Activated T-cell treated with anti-CD3 and anti-CD28 coated beads, Interleukin-2, amount 50 U/mL, for 24 hours (primary cell): Measurements from ENCODE around the gene PARD3.
"Not testable (repeated sequence)": the region's sequence is repeated elsewhere in the genome, so short reads cannot be mapped to it uniquely, and the experiment has no call there.

ENCODE experiments used
- DNase-seq: peaks from one replicate; pipeline ENCODE4 v3.0.0-alpha.2; 2020
- H3K27ac Mint-ChIP-seq: 2 replicates; pipeline ENCODE4 v1.8.0; 2020; ENCODE audit warnings: mild to moderate bottlenecking, mixed read lengths
- H3K27me3 Mint-ChIP-seq: 2 replicates; pipeline ENCODE4 v1.8.0; 2020; ENCODE audit warnings: mixed read lengths
- H3K36me3 Mint-ChIP-seq: 2 replicates; pipeline ENCODE4 v1.8.0; 2020; ENCODE audit warnings: low read depth, mixed read lengths
- H3K4me1 Mint-ChIP-seq: 2 replicates; pipeline ENCODE4 v1.8.0; 2020; ENCODE audit warnings: low read depth, mixed read lengths
- H3K4me3 Mint-ChIP-seq: 2 replicates; pipeline ENCODE4 v1.8.0; 2020; ENCODE audit warnings: mild to moderate bottlenecking, moderate library complexity, mixed read lengths
- H3K9me3 Mint-ChIP-seq: 2 replicates; pipeline ENCODE4 v1.8.0; 2020; ENCODE audit warnings: mixed read lengths

Gene PARD3

DNA sequence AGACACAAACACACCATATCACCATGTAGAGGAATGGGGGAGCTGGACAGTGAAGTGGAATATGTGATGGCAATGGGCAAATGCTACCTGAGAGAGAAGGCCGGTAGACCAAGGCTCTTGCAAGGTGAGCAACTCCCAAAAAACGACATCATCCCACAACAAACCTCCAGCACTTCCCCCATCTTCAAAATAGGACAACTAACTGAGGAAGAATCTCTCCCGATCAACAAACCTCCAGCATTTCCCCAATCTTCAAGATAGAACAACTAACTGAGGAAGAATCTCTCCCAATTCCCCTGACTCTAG lies 387.2 kb downstream of the PARD3 start:
- no peaks in the 10 kb centered on the region for H3K4me1 Mint-ChIP-seq
- no peak overlapping the region for H3K4me3 Mint-ChIP-seq
- peaks cover 3% of the 10 kb centered on the region for H3K27me3 Mint-ChIP-seq
- no peaks in the 10 kb centered on the region for H3K36me3 Mint-ChIP-seq
- DNase-seq = no peak
- no peak overlapping the region for H3K27ac Mint-ChIP-seq
- no peaks in the 10 kb centered on the region for H3K9me3 Mint-ChIP-seq

DNA sequence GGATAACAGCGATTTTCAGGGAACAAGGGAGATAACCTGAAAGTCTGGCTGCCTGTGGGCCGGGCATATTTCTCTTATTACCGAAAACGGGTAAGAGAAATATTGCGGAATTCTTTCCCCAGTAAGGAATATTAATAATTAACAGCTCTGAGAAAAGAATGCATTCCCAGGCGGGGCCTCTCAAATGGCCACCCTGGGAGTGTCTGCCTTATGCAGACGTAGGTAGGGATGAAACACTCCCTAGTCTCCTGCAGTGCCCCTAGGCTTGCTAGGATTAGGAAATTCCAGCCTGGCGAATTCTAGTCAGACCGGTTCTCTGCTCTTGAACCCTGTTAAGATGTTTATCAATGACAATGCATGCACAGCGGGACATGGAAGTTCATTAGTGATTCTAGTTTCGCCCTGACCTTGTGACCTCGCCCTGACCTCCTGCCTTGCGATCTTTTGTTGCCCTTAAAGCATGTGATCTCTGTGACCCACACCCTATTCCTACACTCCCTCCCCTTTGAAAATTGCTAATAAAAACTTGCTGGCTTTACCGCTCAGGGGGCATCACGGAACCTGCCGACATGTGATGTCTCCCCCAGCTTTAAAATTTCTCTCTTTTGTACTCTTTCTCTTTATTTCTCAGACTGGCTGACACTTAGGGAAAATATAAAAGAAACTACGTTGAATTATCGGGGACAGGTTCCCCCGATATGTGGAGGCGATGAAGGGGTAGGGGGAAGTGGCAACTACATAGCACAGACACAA lies 387.8 kb downstream of the PARD3 start:
- not testable (repeated sequence) for H3K9me3 Mint-ChIP-seq, H3K4me1 Mint-ChIP-seq, H3K4me3 Mint-ChIP-seq, H3K27ac Mint-ChIP-seq, H3K27me3 Mint-ChIP-seq, DNase-seq, H3K36me3 Mint-ChIP-seq

DNA sequence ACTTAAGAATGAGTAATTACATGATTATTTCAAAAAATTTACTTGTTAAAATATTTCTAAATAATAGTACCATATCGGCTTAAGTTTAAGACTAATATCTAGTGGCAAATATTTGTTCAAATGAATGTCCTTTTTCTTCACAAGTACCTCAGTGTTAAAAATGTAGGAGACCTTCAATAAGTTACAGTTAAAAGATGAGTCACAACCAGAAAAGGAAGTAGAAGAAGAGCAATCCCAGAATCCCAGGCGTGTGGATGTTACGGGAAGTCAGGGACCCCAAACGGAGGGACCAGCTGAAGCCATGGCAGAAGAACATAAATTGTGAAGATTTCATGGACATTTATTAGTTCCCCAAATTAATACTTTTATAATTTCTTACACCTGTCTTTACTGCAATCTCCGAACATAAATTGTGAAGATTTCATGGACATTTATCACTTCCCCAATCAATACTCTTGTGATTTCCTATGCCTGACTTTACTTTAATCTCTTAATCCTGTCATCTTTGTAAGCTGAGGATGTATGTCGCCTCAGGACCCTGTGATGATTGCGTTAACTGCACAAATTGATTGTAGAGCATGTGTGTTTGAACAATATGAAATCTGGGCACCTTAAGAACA lies 388.4 kb downstream of the PARD3 start:
- not testable (repeated sequence) for DNase-seq, H3K36me3 Mint-ChIP-seq, H3K27me3 Mint-ChIP-seq, H3K27ac Mint-ChIP-seq, H3K4me1 Mint-ChIP-seq, H3K9me3 Mint-ChIP-seq, H3K4me3 Mint-ChIP-seq

DNA sequence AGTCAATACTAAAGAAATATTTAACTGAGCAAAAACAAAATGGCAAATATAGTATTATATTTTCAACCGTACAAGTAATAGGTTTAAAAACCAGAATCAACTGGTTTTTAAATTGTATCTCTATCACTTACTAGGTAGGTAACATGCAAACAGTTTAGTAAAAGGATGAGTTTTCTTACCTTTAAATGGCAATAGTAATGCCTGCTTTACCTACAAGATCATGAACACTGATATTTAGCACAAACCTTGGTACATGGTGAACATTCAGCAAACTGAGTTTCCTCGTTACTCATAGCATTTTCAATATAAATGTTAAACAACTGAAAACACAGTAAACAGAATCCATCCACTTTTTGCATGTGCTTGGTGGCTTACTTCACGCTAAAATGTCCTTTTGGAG lies 389.1 kb downstream of the PARD3 start:
- H3K4me1 Mint-ChIP-seq = no peaks in the 10 kb centered on the region
- no peak overlapping the region for H3K4me3 Mint-ChIP-seq
- H3K9me3 Mint-ChIP-seq = no peaks in the 10 kb centered on the region
- no peak for DNase-seq
- H3K27me3 Mint-ChIP-seq = peaks cover 1% of the 10 kb centered on the region
- no peak overlapping the region for H3K27ac Mint-ChIP-seq
- H3K36me3 Mint-ChIP-seq = no peaks in the 10 kb centered on the region

DNA sequence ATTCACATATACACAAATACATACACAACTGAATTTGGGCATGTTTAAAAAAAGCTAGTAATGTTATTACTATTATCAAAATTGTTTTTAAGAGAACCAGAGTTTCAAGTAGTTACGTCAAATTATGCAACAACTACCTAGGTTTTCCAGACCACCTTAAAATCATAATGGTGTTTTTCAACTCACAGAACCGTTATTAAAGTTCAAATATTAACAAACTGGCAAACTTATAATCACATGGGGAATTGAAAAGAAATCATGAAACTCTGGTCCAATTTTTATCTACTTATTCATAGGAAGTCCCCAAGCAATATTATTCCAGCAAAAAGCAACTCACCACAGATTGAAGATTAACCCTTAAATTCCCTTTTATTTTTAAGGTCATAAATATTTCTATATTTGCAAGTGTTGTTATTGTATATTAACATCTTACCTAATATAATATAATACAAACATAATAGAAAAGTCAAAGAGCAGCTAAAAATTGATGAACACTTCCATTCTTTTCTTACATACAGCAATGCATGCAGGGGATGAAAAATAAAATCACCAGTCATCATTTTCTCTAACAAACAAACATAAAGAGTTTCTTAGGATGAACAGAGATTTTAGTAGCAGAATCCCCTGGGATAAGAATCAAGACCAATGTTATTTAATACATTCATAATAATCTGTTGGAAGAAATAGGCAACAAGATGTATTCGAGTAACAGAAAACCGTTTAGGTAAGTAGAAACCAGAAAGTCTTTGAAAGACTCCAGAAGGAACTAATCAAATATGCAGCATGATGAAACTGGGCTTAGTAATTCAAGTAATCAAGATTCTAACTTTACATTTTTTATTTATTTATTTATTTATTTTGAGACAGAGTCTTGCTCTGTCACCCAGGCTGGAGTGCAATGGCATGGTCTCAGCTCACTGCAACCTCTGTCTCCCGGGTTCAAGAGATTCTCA lies 391.1 kb downstream of the PARD3 start:
- Mint-ChIP-seq H3K27ac (no peak overlapping the region), H3K36me3 (no peaks in the 10 kb centered on the region), H3K9me3 (no peaks in the 10 kb centered on the region), H3K4me1 (no peaks in the 10 kb centered on the region), H3K4me3 (no peak overlapping the region), H3K27me3 (no peaks in the 10 kb centered on the region)
- DNase-seq = no peak

DNA sequence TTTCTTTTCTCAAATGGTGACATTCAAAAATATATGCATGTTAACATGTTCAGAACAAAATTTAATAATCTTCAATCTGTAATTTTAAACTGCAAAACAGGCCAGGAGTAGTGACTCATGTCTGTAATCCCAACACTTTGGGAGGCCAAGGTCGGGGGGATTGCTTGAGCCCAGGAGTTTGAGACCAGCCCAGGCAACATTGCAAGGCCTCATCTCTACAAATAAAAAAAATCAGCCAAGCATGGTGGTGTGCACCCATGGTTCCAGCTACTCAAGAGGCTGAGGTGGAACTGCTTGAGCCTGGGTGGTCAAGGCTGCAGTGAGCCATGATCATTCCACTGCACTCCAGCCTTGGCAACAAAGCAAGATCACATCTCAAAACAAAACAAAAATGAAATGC lies 394.3 kb downstream of the PARD3 start:
- no peaks in the 10 kb centered on the region for H3K27me3 Mint-ChIP-seq

DNA sequence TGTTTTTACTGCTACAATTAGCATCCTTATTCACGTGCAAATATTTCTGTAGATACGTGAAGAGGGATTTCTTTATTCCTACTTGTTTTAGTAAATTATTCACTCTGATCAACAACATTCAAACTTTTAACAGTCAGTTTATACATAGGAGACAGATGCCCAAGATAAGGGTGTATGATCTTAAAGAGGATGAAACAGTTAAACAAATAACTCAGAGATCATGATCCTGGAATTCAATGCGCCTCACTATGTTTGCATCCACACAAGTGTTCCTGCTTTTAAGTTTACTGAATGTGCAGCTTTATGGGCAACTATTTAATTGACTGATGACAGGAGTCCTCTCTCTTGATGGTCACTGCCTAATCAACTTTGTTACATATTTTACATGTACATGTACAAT lies 394.8 kb downstream of the PARD3 start:
- H3K4me3 Mint-ChIP-seq = no peak overlapping the region
- no peaks in the 10 kb centered on the region for H3K4me1 Mint-ChIP-seq
- H3K27me3 Mint-ChIP-seq = no peaks in the 10 kb centered on the region
- no peaks in the 10 kb centered on the region for H3K36me3 Mint-ChIP-seq
- H3K27ac Mint-ChIP-seq = no peak overlapping the region
- H3K9me3 Mint-ChIP-seq = no peaks in the 10 kb centered on the region
- no peak for DNase-seq

More for the DNA sequence above, 394.3 kb downstream of the PARD3 start:
- H3K36me3 Mint-ChIP-seq = no peaks in the 10 kb centered on the region
- no peaks in the 10 kb centered on the region for H3K9me3 Mint-ChIP-seq
- H3K4me3 Mint-ChIP-seq = no peak overlapping the region
- no peaks in the 10 kb centered on the region for H3K4me1 Mint-ChIP-seq
- H3K27ac Mint-ChIP-seq = no peak overlapping the region
- DNase-seq = no peak

DNA sequence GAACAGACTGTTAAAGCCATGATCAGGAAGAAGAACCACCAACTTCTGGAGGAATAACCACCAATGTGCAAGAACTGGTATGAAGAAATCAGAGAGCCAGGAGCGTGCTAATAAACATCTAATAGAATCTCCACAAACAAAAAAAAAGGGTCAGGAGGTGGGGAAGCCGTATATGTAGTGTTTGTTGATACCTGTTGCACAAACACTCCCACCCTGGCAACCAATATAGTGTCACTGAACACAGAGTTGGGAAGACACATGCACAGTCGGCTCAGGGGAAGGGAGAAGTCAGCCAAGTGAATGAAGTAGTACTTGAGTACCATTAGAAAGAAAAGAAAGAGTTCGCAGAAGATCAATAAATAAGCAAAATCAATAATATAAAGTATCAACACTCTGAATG lies 400.1 kb downstream of the PARD3 start:
- H3K4me1 Mint-ChIP-seq = no peaks in the 10 kb centered on the region
- no peak for DNase-seq
- H3K9me3 Mint-ChIP-seq = no peaks in the 10 kb centered on the region
- no peaks in the 10 kb centered on the region for H3K27me3 Mint-ChIP-seq
- no peak overlapping the region for H3K4me3 Mint-ChIP-seq
- H3K36me3 Mint-ChIP-seq = no peaks in the 10 kb centered on the region
- H3K27ac Mint-ChIP-seq = no peak overlapping the region

DNA sequence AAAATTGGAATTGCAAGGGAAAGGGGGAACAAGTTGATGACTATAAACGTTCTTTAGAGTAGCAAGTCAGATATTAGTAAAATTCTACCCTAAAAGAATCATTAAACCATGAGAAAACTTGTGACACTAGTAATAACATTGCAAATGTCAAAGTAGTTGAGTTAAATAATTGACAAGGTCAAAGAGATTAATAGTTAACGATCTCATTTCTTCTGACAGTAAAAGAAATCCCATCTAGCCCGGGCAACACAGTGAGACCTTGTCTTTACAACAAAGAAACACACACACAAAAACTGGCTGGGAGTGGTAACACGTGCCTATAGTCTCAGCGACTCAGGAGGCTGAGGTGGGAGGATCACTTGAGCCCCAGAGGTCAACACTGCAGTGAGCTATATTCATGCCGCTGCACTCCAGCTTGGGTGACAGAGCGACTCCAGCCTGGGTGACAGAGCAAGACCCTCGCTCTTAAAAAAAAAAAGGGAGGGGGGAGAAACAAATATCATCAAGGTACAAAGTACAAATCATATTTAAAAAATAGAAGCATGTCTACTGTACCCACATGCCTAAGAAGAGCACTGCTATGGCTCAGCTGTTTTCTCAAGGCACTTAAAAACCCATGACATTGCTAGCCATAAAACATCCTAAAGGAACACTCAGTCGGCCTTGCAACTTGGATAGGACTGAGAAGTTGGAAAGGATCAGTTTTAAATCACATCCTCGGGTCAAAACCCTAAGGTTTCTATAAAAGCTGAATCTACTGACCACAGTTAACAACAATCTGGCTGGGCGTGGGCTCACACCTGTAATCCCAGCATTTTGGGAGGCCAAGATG lies 401.1 kb downstream of the PARD3 start:
- Mint-ChIP-seq H3K4me3 (no peak overlapping the region), H3K4me1 (no peaks in the 10 kb centered on the region), H3K9me3 (no peaks in the 10 kb centered on the region), H3K36me3 (no peaks in the 10 kb centered on the region), H3K27me3 (no peaks in the 10 kb centered on the region), H3K27ac (no peak overlapping the region)
- DNase-seq = no peak

DNA sequence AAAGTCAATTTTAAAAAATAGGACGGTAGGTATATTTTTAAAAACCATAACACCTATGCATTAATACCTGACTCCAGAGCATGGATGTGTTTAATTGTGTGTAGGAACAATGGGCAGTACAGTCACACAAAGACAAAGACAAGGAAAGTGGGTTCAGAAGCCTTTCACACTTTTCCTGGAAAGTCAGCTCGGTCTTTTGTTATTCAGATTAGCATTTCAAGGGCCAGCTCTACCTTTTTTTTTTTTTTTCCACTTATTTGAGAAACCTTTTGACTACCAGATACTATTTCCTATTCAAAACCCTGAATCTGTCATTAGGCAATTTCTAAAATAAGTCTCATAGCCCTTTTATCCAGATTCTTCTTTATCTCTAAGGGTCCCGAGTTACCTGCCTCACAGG lies 401.9 kb downstream of the PARD3 start:
- no peaks in the 10 kb centered on the region for H3K4me1 Mint-ChIP-seq
- no peak overlapping the region for H3K4me3 Mint-ChIP-seq
- no peaks in the 10 kb centered on the region for H3K27me3 Mint-ChIP-seq
- no peak for DNase-seq
- H3K9me3 Mint-ChIP-seq = no peaks in the 10 kb centered on the region
- H3K36me3 Mint-ChIP-seq = no peaks in the 10 kb centered on the region
- H3K27ac Mint-ChIP-seq = no peak overlapping the region

DNA sequence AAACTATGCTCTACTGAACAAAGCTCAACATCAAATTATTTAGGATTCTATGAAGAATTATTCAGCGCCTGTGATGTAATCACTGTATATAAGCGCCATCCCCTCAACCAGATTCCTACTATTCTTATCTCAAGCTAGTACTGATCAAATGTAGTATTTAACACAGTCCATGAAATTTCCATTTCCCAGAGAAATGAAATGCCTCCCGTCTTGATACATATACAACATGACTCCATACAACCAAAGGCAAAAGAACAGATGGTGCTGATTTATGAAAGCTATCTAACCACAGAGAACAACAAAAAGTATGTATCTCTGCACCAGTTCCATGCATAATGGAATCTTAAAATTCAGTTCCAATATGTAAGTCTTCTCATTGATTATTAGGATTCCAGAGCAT lies 406.1 kb downstream of the PARD3 start:
- Mint-ChIP-seq H3K27ac (no peak overlapping the region), H3K4me3 (no peak overlapping the region), H3K27me3 (no peaks in the 10 kb centered on the region), H3K9me3 (no peaks in the 10 kb centered on the region), H3K36me3 (no peaks in the 10 kb centered on the region), H3K4me1 (peaks cover 8% of the 10 kb centered on the region)
- DNase-seq = no peak

DNA sequence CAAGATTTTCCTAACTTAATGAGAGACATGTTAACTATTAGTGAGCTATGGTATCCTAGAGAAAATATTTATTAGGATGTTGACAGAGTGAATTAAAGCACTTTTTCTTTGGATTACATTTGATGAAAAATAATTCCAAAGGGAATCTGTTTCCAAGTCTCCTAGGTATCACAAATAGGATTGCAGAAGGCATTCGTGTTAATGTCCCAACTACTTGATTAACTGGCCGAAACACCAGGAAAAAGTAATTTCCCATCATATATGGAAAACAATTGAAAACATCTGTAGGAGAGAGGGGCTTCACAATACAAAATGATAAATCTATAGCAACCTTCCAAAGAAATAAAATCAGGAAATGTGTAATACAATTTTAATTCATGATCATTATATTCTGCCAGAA lies 406.7 kb downstream of the PARD3 start:
- H3K9me3 Mint-ChIP-seq = no peaks in the 10 kb centered on the region
- DNase-seq = no peak
- H3K4me3 Mint-ChIP-seq = no peak overlapping the region
- H3K27ac Mint-ChIP-seq = no peak overlapping the region
- no peaks in the 10 kb centered on the region for H3K27me3 Mint-ChIP-seq
- no peaks in the 10 kb centered on the region for H3K36me3 Mint-ChIP-seq
- peaks cover 8% of the 10 kb centered on the region for H3K4me1 Mint-ChIP-seq

DNA sequence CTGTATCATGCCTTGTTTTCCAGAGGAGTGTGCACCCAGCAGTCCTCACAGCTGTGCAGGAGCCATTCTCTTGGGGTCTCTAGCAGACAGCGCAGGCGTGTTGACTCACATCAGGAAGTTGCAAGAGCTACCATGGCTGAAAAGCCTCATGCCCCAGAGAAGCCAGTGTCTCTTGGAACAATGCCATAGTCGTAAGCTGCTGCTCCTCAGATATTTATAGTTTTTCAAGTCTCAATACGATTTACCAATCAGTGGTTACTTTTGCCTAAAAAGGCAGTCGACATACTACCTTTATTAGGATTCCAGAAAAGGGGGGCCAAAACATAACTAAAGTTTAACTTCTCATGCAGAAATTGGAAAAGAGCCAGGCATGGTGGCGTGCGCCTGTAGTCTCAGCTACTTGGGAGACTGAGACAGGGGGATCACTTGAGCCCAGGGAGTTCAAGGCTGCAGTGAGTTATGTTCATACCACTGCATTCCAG lies 407.7 kb downstream of the PARD3 start:
- H3K4me3 Mint-ChIP-seq = no peak overlapping the region
- no peaks in the 10 kb centered on the region for H3K9me3 Mint-ChIP-seq
- peaks cover 8% of the 10 kb centered on the region for H3K4me1 Mint-ChIP-seq
- no peaks in the 10 kb centered on the region for H3K36me3 Mint-ChIP-seq
- H3K27me3 Mint-ChIP-seq = no peaks in the 10 kb centered on the region
- DNase-seq = no peak
- H3K27ac Mint-ChIP-seq = no peak overlapping the region
